MV-4-11 (cell line): ENCODE measurements around the gene DAPK1.
A peak's percentile ranks its signal among the peaks of the same experiment; 100 is the strongest.

Source experiments
- DNase-seq: peaks from one replicate; lab custom pipeline; 2025; lab: John Stamatoyannopoulos, UW

Gene DAPK1

GRCh38 chr9:87569518-87569917, 71.9 kb downstream of the DAPK1 start:
- DNase-seq = no peak

- no peak for DNase-seq
Measured at GRCh38 chr9:87570000-87570908, 72.6 kb downstream of the DAPK1 start.

DNA sequence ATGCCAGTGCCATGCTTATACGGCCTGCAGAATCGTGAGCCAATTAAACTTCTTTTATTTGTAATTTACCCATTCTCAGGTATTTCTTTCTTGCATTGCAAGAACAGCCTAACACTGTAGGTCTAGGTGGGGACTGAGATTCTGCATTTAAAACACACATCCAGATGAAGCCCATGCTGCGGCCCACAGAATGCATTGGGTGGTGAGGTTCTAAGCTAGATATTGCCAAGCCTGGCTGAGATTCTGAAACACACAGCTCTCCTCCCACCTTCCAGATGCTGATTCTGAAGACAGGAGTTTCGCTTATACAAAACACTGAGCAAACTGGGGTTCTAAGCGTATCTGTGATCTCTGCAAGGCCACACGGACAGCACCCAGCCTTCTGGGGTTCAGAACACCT, 75.1 kb downstream of the DAPK1 start:
- no peak for DNase-seq

DNA sequence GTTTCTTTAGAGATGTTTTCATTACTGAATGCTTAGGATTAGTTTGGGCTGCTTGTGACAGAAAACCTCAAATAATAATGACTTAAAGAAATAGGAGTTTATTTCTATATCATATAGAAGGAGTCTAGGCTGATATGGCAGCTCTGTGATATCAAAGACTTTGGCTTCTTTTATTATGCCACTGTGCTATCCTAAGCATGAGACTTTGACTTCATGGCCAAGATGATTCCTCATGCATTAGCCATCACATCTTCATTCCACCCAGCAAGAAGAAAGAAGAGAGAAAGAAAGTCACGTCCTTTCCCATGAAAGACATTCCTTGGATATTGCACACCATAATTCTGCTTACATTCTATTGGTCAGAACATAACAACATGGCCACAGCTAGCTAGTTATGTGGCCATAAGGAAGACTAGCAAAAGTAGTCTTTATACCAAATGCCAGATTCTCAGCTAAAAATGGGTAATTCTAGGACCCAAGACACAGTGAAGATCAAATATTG, 76.2 kb downstream of the DAPK1 start:
- no peak for DNase-seq

DNA sequence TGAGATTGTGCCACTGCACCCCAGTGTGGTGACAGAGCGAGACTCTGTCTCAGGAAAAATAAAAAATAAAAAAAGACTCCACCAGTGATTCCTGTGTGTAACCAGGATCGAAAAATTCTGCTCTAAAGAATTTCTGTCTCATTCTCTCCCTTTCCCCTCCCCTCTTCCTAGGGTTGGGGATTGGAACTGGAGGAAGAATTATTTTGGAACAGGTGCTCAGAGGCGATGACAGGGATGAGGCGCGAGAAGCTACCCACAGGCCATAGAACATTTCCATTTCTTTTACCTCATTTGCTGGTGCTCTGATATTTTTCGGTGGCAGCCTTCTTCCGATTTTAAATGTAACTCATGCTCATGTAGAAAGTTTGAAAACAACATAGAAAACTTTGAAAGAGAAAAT, 80.1 kb downstream of the DAPK1 start:
- DNase-seq = no peak

- no peak for DNase-seq
Measured at GRCh38 chr9:87578625-87579024, 81.0 kb downstream of the DAPK1 start.

- DNase-seq = peak; percentile 60
Measured at GRCh38 chr9:87579781-87580541, 82.3 kb downstream of the DAPK1 start.

DNA sequence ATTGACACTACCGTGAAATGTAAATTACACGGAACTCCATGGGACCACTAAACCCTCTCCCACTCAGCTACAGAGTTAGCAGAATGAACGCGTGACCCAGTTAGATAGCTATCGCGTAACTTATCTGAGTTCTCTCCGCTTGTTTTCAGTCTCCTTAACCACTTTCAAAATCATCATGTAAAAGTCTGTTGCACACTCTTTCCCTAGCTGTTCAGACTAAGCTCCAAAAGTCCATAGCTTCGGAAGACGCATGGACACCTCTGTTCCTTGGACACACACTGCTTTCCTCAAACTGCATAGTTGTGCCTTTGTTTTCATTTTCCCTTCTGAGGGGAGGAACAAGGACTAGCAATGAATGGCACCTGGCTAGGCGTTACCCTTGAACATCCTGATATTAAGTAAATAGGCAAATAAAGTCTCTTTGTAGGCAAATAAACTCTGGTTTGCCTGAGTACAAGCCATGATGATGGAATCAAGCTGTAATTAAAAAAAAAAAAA, 83.3 kb downstream of the DAPK1 start:
- DNase-seq = no peak

- DNase-seq = no peak
Measured at GRCh38 chr9:87581513-87581912, 83.8 kb downstream of the DAPK1 start.

DNA sequence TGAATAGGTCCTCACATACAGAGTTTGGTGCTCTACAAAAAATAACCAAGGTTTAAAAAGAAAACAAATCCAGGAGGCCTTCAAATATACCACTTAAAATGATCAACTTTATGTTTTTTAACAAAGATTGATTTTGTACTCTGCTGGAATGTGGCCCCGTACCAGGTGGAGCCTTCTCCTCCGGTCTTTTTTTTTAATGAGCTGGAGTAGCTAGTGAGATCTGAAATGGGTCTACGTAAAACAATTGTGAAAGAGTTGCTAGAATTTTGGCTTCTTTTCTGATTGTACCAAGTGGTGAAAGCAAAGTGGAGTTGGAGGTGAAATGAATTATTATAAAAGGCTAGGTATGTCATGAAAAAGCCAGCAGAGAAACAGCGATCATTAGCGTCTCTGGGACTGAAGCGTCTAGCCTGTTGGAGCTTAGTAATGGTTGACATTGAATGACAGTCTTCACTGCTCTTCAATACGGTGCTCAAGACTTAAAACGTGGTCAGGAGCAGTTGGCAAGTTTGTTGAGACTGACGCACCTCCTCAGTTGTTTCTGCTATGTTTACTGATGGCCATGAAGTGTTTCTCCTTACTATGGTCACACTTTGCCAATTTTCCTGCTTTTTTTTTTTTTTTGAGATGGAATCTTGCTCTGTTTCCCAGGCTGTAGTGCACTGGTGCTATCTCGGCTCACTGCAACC, 84.4 kb downstream of the DAPK1 start:
- no peak for DNase-seq

DNA sequence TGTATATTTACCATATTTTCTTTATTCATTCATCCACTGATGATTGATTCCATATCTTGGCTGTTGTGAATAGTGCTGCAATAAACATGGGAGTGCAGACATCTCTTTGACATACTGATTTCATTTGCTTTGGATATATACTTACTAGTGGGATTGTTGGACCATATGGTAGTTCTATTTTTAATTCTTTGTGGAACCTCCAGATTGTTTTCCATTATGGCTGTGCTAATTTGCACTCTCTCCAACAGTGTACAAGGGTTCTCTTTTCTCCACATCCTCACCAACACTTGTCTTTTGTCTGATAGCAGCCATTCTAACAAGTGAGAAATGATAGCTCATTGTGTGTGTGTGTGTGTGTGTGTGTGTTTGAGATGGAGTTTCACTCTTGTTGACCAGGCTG, 86.7 kb downstream of the DAPK1 start:
- DNase-seq = no peak

GRCh38 chr9:87585123-87585855, 87.6 kb downstream of the DAPK1 start:
- DNase-seq = no peak

DNA sequence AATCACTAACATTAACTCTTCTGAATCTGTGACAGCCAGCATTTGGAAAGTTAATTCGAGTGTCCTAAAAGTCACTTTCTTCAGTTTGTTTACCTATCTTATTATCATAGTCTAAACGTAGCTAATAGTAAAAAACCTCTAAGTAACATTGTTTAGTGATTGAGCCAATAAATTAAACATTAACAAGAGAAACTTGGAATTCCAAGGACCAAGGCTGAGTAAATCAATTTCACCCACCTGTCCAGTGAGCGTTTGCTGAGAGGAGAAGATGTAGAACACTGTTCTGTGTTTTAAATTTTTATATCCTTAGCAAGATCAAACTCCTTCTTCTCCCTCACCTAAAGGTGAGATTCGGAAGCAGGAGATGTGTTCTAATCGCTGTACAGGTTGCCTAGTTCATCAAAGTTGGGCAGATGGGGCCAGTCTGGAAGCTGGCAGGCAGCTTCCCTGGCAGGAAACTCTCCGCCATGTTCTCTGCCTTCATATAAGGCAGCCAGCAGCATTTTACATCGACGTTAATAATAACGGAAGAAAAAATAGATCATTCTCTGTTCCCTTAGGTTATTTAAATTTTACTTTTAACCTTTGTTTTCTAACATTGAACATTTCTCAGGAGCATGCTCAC, 89.2 kb downstream of the DAPK1 start:
- DNase-seq = no peak

- peak; percentile 91 for DNase-seq
Measured at GRCh38 chr9:87587356-87587745, 89.7 kb downstream of the DAPK1 start.

DNA sequence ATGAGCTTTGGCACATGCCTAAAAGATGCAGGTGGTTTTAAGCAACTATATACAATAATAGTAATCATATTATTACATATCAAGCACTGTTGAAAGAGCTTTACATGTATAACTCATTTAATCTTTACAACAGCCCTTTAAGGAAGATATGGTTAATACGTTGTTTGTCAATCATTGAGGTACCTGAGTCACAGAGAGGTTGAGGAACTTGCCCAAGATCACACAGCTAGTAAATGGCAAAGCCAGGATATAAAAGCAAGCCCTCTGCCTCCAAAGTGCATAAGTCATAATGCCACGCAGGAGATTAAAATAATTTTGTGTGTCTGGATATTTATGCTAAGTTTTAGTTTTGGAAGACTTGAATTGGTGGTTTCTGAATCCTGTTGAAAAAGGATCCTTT, 90.2 kb downstream of the DAPK1 start:
- DNase-seq = peak; percentile 32

GRCh38 chr9:87588339-87588738, 90.7 kb downstream of the DAPK1 start:
- no peak for DNase-seq

DNA sequence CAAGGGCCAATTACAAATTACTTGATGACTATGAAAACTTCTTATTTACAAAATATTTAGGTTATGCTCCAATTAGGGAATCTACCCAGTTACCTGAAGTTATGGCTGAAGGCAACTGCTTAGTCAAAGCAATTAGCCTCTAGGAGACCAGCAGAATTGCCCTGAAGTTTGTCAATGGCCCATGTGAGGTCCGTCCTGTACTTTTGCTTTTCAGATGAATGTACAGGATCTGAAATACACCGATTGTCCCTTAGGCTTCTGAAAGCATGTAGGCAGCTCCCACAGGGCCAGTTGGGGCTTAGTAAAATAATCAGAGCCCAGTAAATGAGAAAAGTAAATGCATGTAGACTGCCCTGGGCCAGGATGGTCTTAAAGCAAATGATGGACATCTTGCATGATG, 93.3 kb downstream of the DAPK1 start:
- DNase-seq = no peak

GRCh38 chr9:87592554-87593358, 95.1 kb downstream of the DAPK1 start:
- no peak for DNase-seq

GRCh38 chr9:87593359-87593980, 95.8 kb downstream of the DAPK1 start:
- peak; percentile 44 for DNase-seq

DNA sequence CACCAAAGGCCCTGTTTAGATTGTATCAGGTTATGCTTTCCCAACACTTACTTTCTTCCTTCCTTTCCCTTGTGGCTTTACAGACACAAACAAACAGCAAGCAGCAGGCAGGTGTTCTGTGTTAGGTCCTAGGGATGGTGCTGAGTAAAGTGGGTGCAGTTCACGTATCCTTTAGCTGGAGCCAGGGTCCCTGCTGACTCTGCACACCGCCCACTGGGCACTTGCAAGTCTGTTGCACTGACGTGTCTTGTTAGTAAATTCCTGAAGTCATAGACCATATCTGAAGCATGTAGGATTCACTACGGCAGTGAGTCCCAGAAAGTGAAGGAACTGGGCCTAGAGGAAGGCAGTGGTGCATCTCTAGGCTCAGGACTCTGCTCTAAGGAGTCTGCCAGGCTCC, 96.5 kb downstream of the DAPK1 start:
- no peak for DNase-seq
